ENCODE results near the gene AGL. TPM values are rescaled to one million over a fixed set of nuclear protein-coding genes. Genes with fewer than 3 reads are reported as not detected.
"Not testable (repeated sequence)": the region's sequence is repeated elsewhere in the genome, so short reads cannot be mapped to it uniquely, and the experiment has no call there.

Gene AGL
- total and polyA plus RNA-seq, 2 of the 13 experiments (the other 11 are each of a cell fraction or from before 2014, with no cell fraction given): 4.3 to 13.1 TPM

DNA sequence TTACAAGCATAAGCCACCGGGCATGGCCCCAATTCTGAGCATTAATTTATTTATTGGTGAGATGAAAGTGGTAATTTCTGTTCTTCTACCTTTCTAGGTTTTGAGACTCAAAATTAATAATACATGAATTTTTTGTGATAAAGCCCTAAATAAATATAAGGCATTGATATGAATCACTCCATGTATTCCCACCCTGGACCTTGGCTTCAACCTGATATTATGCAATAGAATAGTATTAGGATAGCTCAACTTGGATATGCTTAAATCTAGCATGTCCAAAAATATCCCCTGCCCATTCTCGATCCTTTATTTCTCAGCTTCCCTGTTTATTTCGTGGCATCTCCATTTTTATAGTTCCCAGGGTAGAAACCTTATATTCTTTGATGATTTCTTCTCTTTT, 2.5 kb downstream of the AGL start:
- FAIRE-seq (no peak), ATAC-seq (no peak), DNase-seq (ENCODE audit: low spot score) (no peak)
- H3K79me2 ChIP-seq (ENCODE audit: insufficient read depth, low read length): peaks cover 3% of the 10 kb centered on the region
- no TSS peak for BruUV-seq (replicated peaks)
- H3K9me3 ChIP-seq (ENCODE audit: low read length): no peaks in the 10 kb centered on the region
- H4K20me1 ChIP-seq (ENCODE audit: insufficient read depth, low read length): no peaks in the 10 kb centered on the region
- in situ Hi-C loops (cut with HindIII; ENCODE audit: extremely low pct_ligation_motif_present, low pct_unique_long_range_greater_than_20kb): no loop called here
- POLR2A ChIA-PET: no interaction called here
- peaks cover 24% of the 10 kb centered on the region for H3K4me1 ChIP-seq (ENCODE audit: insufficient read depth, low read length)
- H2AFZ ChIP-seq (ENCODE audit: low read length): no peak overlapping the region
- no peak overlapping the region for H3K4me3 ChIP-seq (replicated peaks in 1 of 3; ENCODE audit: insufficient read depth in 1 of 3, low read depth in 2 of 3, low read length in 3 of 3)
- CTCF ChIA-PET (ENCODE audit: low intra/inter-chr PET ratio, low total read pairs): no interaction called here
- H3K27ac ChIP-seq (ENCODE audit: extremely low read length, insufficient read depth, low read length): no peak overlapping the region
- H3K27me3 ChIP-seq (ENCODE audit: control insufficient read depth in 1 of 2, insufficient read depth in 2 of 2, low read length in 2 of 2): no peaks in the 10 kb centered on the region; a peak in 1 of 5 replicates
- H3K4me2 ChIP-seq (ENCODE audit: low read depth, low read length): no peak overlapping the region
- intact Hi-C loops (cut with micrococcal nuclease; ENCODE audit: unreplicated experiment): no loop called here
- peaks cover 2 to 10% of the 10 kb centered on the region in 2 experiments; a peak in 3 of 5 replicates for H3K36me3 ChIP-seq (replicated peaks in 1 of 2; ENCODE audit: control insufficient read depth in 1 of 2, insufficient read depth in 2 of 2, low read length in 2 of 2)
- TF ChIP-seq CEBPB (IDR thresholded peaks at IDR 0.05; ENCODE audit: borderline replicate concordance, low read depth, low read length) (peak; percentile 41; the same call in 1 of the 2 replicates), HCFC1 (IDR thresholded peaks at IDR 0.05; ENCODE audit: low read depth, low read length) (no peak)
- H3K9ac ChIP-seq (ENCODE audit: insufficient read depth, low read depth, low read length): no peak overlapping the region
- WGBS (ENCODE audit: low lambda C conversion rate): 93% methylated on average over 3 of the region's 3 CpGs

GRCh38 chr1:99855914-99856450, 5.8 kb downstream of the AGL start:
- Histone ChIP-seq H3K27ac (ENCODE audit: extremely low read length, insufficient read depth, low read length) (no peak overlapping the region), H3K36me3 (replicated peaks in 1 of 2; ENCODE audit: control insufficient read depth in 1 of 2, insufficient read depth in 2 of 2, low read length in 2 of 2) (peaks cover 2 to 19% of the 10 kb centered on the region in 2 experiments; a peak in 4 of 5 replicates), H3K9me3 (ENCODE audit: low read length) (no peaks in the 10 kb centered on the region), H3K4me3 (replicated peaks in 1 of 3; ENCODE audit: insufficient read depth in 1 of 3, low read depth in 2 of 3, low read length in 3 of 3) (no peak overlapping the region), H2AFZ (ENCODE audit: low read length) (no peak overlapping the region), H3K9ac (ENCODE audit: insufficient read depth, low read depth, low read length) (no peak overlapping the region), H3K79me2 (ENCODE audit: insufficient read depth, low read length) (peaks cover 3% of the 10 kb centered on the region), H3K27me3 (ENCODE audit: control insufficient read depth in 1 of 2, insufficient read depth in 2 of 2, low read length in 2 of 2) (no peaks in the 10 kb centered on the region), H4K20me1 (ENCODE audit: insufficient read depth, low read length) (no peaks in the 10 kb centered on the region), H3K4me1 (ENCODE audit: insufficient read depth, low read length) (peaks cover 15% of the 10 kb centered on the region), H3K4me2 (ENCODE audit: low read depth, low read length) (no peak overlapping the region)
- ChIA-PET POLR2A (no interaction called here), CTCF (ENCODE audit: low intra/inter-chr PET ratio, low total read pairs) (no interaction called here)
- ATAC-seq (no peak), DNase-seq (ENCODE audit: low spot score) (no peak), FAIRE-seq (no peak)
- no TSS peak for BruUV-seq (replicated peaks)
- 0 out of 2 replicates have a peak, but pooled peaks have one; percentile 43 for TF ChIP-seq PCBP1 (IDR thresholded peaks at IDR 0.05; ENCODE audit: borderline replicate concordance, low read depth, low read length)
- TF ChIP-seq HNRNPK (IDR thresholded peaks at IDR 0.05; ENCODE audit: low read depth, low read length, poor library complexity, severe bottlenecking): peak; percentile 94
- TF ChIP-seq ZNF672 (CRISPR knock-in tag; IDR thresholded peaks at IDR 0.05): no peak
- peak; percentile 72 for TF ChIP-seq PCBP2 (optimal IDR thresholded peaks at IDR 0.05; ENCODE audit: low read depth, low read length, poor library complexity, severe bottlenecking)
- in situ Hi-C loops (cut with HindIII; ENCODE audit: extremely low pct_ligation_motif_present, low pct_unique_long_range_greater_than_20kb): no loop called here
- WGBS (ENCODE audit: low lambda C conversion rate): 100% methylated on average over 1 of the region's 1 CpG
- intact Hi-C loops (cut with micrococcal nuclease; ENCODE audit: unreplicated experiment): no loop called here

DNA sequence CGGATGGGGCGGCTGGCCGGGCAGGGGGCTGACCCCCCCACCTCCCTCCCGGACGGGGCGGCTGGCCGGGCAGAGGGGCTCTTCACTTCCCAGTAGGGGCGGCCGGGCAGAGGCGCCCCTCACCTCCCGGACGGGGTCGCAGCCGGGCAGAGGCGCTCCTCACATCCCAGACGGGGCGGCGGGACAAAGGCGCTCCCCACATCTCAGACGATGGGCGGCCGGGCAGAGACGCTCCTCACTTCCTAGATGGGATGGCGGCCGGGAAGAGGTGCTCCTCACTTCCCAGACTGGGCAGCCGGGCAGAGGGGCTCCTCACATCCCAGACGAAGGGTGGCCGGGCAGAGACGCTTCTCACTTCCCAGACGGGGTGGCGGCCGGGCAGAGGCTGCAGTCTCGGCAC, 6.9 kb downstream of the AGL start:
- H3K4me2 ChIP-seq (ENCODE audit: low read depth, low read length); BruUV-seq (replicated peaks); ATAC-seq; H3K4me3 ChIP-seq (replicated peaks in 1 of 3; ENCODE audit: insufficient read depth in 1 of 3, low read depth in 2 of 3, low read length in 3 of 3); H4K20me1 ChIP-seq (ENCODE audit: insufficient read depth, low read length); DNase-seq (ENCODE audit: low spot score); H3K27ac ChIP-seq (ENCODE audit: extremely low read length, insufficient read depth, low read length); in situ Hi-C loops (cut with HindIII; ENCODE audit: extremely low pct_ligation_motif_present, low pct_unique_long_range_greater_than_20kb); H3K9me3 ChIP-seq (ENCODE audit: low read length); FAIRE-seq; CTCF ChIA-PET (ENCODE audit: low intra/inter-chr PET ratio, low total read pairs); H2AFZ ChIP-seq (ENCODE audit: low read length); H3K27me3 ChIP-seq (ENCODE audit: control insufficient read depth in 1 of 2, insufficient read depth in 2 of 2, low read length in 2 of 2); H3K79me2 ChIP-seq (ENCODE audit: insufficient read depth, low read length); intact Hi-C loops (cut with micrococcal nuclease; ENCODE audit: unreplicated experiment); H3K4me1 ChIP-seq (ENCODE audit: insufficient read depth, low read length); POLR2A ChIA-PET; H3K9ac ChIP-seq (ENCODE audit: insufficient read depth, low read depth, low read length): not testable (repeated sequence)
- H3K36me3 ChIP-seq (replicated peaks in 1 of 2; ENCODE audit: control insufficient read depth in 1 of 2, insufficient read depth in 2 of 2, low read length in 2 of 2): peaks cover 2 to 21% of the 10 kb centered on the region in 2 experiments
- WGBS (ENCODE audit: low lambda C conversion rate): 100% methylated on average over 2 of the region's 33 CpGs

Measured in HepG2 (cell line).